MM.1S (cell line): ENCODE measurements around the gene LRRC75A.

Experiments
- DNase-seq: peaks from one replicate; pipeline ENCODE4 v3.0.0-alpha.2; 2015
- H2AFZ ChIP-seq: fragments of 300-600 bp; sonication (generic); 2 replicates; pipeline ENCODE4 v1.6.0; 2016; ENCODE audit warnings: antibody characterized with exemption, low read length
- H3F3A ChIP-seq: fragments of 300-600 bp; sonication (generic); 2 replicates; pipeline ENCODE4 v1.6.1; 2016; ENCODE audit warnings: mild to moderate bottlenecking, antibody characterized with exemption, low read length, moderate library complexity, mixed read lengths; ENCODE audit not compliant: insufficient read depth
- H3K27ac ChIP-seq: fragments of 300-600 bp; sonication (generic); 2 replicates; pipeline ENCODE4 v1.5.1; 2016; ENCODE audit warnings: mild to moderate bottlenecking, low read length
- H3K27me3 ChIP-seq: fragments of 300-600 bp; sonication (generic); replicated peaks from 2 replicates; pipeline ENCODE4 v1.6.0; 2016; ENCODE audit warnings: low read length; ENCODE audit not compliant: insufficient read depth
- H3K36me3 ChIP-seq: fragments of 300-600 bp; sonication (generic); replicated peaks from 2 replicates; pipeline ENCODE4 v1.6.1; 2016; ENCODE audit warnings: mild to moderate bottlenecking, low read length, mixed read lengths; ENCODE audit not compliant: insufficient read depth
- H3K4me1 ChIP-seq: fragments of 300-600 bp; sonication (generic); 2 replicates; pipeline ENCODE4 v1.6.1; 2016; ENCODE audit warnings: low read length, mixed read lengths
- H3K4me2 ChIP-seq: fragments of 300-600 bp; sonication (generic); 2 replicates; pipeline ENCODE4 v1.6.0; 2016; ENCODE audit warnings: low read depth, low read length
- H3K4me3 ChIP-seq: fragments of 300-600 bp; sonication (generic); 2 replicates; pipeline ENCODE4 v1.5.1; 2016; ENCODE audit warnings: low read length, mixed read lengths
- H3K79me2 ChIP-seq: fragments of 300-600 bp; sonication (generic); 2 replicates; pipeline ENCODE4 v1.6.1; 2016; ENCODE audit warnings: mixed run types, low read length, mixed read lengths
- H3K9ac ChIP-seq: fragments of 300-600 bp; sonication (generic); 2 replicates; pipeline ENCODE4 v1.6.1; 2016; ENCODE audit warnings: low read length, mixed read lengths
- H3K9me2 ChIP-seq: fragments of 300-600 bp; sonication (generic); replicated peaks from 2 replicates; pipeline ENCODE4 v1.6.1; 2016; ENCODE audit warnings: mild to moderate bottlenecking, low read length, mixed read lengths; ENCODE audit not compliant: insufficient read depth
- H3K9me3 ChIP-seq: fragments of 300-600 bp; sonication (generic); replicated peaks from 2 replicates; pipeline ENCODE4 v1.6.1; 2016; ENCODE audit warnings: mild to moderate bottlenecking, low read length, mixed read lengths; ENCODE audit not compliant: insufficient read depth
- H4K20me1 ChIP-seq: fragments of 300-600 bp; sonication (generic); 2 replicates; pipeline ENCODE4 v1.6.1; 2016; ENCODE audit warnings: mild to moderate bottlenecking, low read length, moderate library complexity, mixed read lengths; ENCODE audit not compliant: insufficient read depth
- CTCF ChIP-seq: fragments of 300-600 bp; sonication (generic); IDR thresholded peaks from 2 replicates; pipeline ENCODE4 v1.5.1; 2016; ENCODE audit warnings: antibody characterized with exemption, low read length, mixed read lengths
- EZH2 ChIP-seq: fragments of 300-600 bp; sonication (generic); optimal IDR thresholded peaks from 2 replicates; pipeline ENCODE3; 2017; ENCODE audit warnings: low read depth, mild to moderate bottlenecking, antibody characterized with exemption, low read length, mixed read lengths
- EZH2phosphoT487 ChIP-seq: fragments of 300-600 bp; sonication (generic); IDR thresholded peaks from 2 replicates; pipeline ENCODE4 v1.6.1; 2018; ENCODE audit warnings: antibody characterized with exemption, low read length

The LRRC75A gene

GRCh38 chr17:16464303-16465051, 27.5 kb downstream of the LRRC75A start:
- TF ChIP-seq EZH2phosphoT487 (no peak), EZH2 (no peak), CTCF (no peak)
- DNase-seq, result no peak
- no peak overlapping the region for H3K9ac ChIP-seq
- H3F3A ChIP-seq, result no peaks in the 10 kb centered on the region
- no peak overlapping the region for H2AFZ ChIP-seq
- no peak overlapping the region for H3K4me3 ChIP-seq
- no peaks in the 10 kb centered on the region for H4K20me1 ChIP-seq
- H3K36me3 ChIP-seq, result no peaks in the 10 kb centered on the region
- H3K4me1 ChIP-seq, result no peaks in the 10 kb centered on the region
- no peaks in the 10 kb centered on the region for H3K79me2 ChIP-seq
- no peak overlapping the region for H3K4me2 ChIP-seq
- H3K27me3 ChIP-seq, result no peaks in the 10 kb centered on the region
- no peak overlapping the region for H3K27ac ChIP-seq
- no peaks in the 10 kb centered on the region for H3K9me2 ChIP-seq
- no peaks in the 10 kb centered on the region for H3K9me3 ChIP-seq

GRCh38 chr17:16463358-16464302, 28.4 kb downstream of the LRRC75A start:
- H3F3A ChIP-seq, result no peaks in the 10 kb centered on the region
- no peak overlapping the region for H3K4me2 ChIP-seq
- H3K79me2 ChIP-seq, result no peaks in the 10 kb centered on the region
- no peaks in the 10 kb centered on the region for H3K9me3 ChIP-seq
- DNase-seq, result no peak
- no peak overlapping the region for H3K9ac ChIP-seq
- no peak for TF ChIP-seq CTCF
- no peak for TF ChIP-seq EZH2
- no peak for TF ChIP-seq EZH2phosphoT487
- no peak overlapping the region for H3K27ac ChIP-seq
- H3K9me2 ChIP-seq, result no peaks in the 10 kb centered on the region
- no peak overlapping the region for H2AFZ ChIP-seq
- no peaks in the 10 kb centered on the region for H3K36me3 ChIP-seq
- H4K20me1 ChIP-seq, result no peaks in the 10 kb centered on the region
- H3K4me3 ChIP-seq, result no peak overlapping the region
- no peaks in the 10 kb centered on the region for H3K4me1 ChIP-seq
- H3K27me3 ChIP-seq, result no peaks in the 10 kb centered on the region

- H3K79me2 ChIP-seq, result no peaks in the 10 kb centered on the region
- no peak overlapping the region for H3K27ac ChIP-seq
- no peaks in the 10 kb centered on the region for H3K4me1 ChIP-seq
- H3K9ac ChIP-seq, result no peak overlapping the region
- H3K9me2 ChIP-seq, result no peaks in the 10 kb centered on the region
- H3K27me3 ChIP-seq, result no peaks in the 10 kb centered on the region
- no peak overlapping the region for H2AFZ ChIP-seq
- no peaks in the 10 kb centered on the region for H3K9me3 ChIP-seq
- H3K4me2 ChIP-seq, result no peak overlapping the region
- no peaks in the 10 kb centered on the region for H4K20me1 ChIP-seq
- H3K4me3 ChIP-seq, result no peak overlapping the region
- H3K36me3 ChIP-seq, result no peaks in the 10 kb centered on the region
- no peaks in the 10 kb centered on the region for H3F3A ChIP-seq
- TF ChIP-seq CTCF (no peak), EZH2phosphoT487 (no peak), EZH2 (no peak)
- DNase-seq, result no peak
Observed at GRCh38 chr17:16462070-16462864, 29.7 kb downstream of the LRRC75A start.
